Prostate gland (tissue), 2 donors: Measurements from ENCODE around the gene RGS9BP.

Experiments used
- POLR2A ChIP-seq: fragments of 450-650 bp; IDR thresholded peaks from one replicate; pipeline ENCODE4 v1.6.1; 2016; ENCODE audit warnings: antibody characterized with exemption, mild to moderate bottlenecking
- TF ChIP-seq, protein P1 (sequence below), 4 experiments: fragments of 200-600 bp in 2 of 4; fragments of 450-650 bp in 2 of 4; sonication (generic) in 2 of 4; IDR thresholded peaks; 1 replicate in 3 of 4; 2 replicates in 1 of 4; pipeline ENCODE4 v1.5.1; 2016 to 2019; ENCODE audit warnings: antibody characterized with exemption in 4 of 4, mild to moderate bottlenecking in 2 of 4, moderate library complexity in 2 of 4

DNA sequence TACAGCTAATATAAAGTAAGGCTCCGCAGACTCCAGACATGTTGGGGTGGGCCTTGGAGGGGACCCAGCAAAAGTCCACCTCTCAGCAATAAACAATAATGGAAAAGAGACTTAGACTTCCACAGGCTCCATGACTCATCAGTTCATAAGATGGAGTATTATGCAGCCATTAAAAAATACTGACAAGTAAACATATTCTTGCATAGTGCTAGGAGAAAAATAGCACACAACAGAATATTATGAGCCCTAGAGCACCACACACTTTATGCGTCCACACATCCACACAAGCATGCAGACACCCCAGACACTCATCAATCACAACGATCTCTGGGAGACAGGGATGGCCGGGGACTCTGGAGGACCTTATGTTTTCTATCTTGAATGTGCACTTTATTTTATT lies 48.7 kb upstream of the RGS9BP start:
- TF ChIP-seq, protein P1, sequence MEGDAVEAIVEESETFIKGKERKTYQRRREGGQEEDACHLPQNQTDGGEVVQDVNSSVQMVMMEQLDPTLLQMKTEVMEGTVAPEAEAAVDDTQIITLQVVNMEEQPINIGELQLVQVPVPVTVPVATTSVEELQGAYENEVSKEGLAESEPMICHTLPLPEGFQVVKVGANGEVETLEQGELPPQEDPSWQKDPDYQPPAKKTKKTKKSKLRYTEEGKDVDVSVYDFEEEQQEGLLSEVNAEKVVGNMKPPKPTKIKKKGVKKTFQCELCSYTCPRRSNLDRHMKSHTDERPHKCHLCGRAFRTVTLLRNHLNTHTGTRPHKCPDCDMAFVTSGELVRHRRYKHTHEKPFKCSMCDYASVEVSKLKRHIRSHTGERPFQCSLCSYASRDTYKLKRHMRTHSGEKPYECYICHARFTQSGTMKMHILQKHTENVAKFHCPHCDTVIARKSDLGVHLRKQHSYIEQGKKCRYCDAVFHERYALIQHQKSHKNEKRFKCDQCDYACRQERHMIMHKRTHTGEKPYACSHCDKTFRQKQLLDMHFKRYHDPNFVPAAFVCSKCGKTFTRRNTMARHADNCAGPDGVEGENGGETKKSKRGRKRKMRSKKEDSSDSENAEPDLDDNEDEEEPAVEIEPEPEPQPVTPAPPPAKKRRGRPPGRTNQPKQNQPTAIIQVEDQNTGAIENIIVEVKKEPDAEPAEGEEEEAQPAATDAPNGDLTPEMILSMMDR (IDR thresholded peaks at IDR 0.05): no peak
- no peak for TF ChIP-seq POLR2A
